ENCODE results near the gene PPP2R5D. TPM values are rescaled to one million over a fixed set of nuclear protein-coding genes. Genes with fewer than 3 reads are reported as not detected.
A peak's percentile ranks its signal among the peaks of the same experiment; 100 is the strongest.

Gene PPP2R5D
- total RNA-seq, 1 experiment from 2014 or later: 52.7 TPM

DNA sequence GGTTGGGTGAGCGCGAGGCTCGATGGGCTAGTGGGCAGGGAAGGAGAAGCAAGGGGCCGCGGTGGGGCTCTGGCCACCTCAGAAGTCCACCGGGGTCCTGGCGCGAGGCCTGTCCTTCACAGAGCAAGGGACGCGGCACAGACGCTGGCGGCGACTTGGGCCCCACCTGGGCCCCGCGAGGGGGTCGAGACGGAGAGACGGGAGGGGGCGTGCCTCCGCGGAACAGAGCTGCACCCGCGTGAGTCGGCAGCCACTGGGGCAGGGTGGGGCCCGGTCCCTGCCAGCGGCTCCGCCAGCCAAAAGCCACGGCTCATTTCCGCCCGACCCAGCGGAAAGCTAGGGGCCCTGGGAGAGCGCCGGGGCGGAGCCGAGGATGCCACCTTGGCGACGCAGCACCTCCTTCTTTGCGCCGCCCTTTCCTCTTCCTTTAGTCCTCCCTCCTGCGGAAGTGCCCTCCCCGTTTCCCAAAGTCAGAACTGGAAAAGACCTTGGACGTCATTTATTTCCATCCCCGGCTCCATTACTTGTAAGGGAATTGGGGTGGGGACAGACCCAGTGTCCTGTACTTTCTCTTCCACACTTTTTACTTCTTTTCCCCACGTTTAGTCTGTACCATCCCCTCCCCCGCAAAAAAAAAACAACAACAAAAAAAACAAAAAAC lies 69.3 kb downstream of the PPP2R5D start, which contains the start of gene CUL7 (continued):
- TF ChIP-seq NFYB (CRISPR knock-in tag; conservative IDR thresholded peaks at IDR 0.05; ENCODE audit: low read depth) (no peak), ELF4 (CRISPR knock-in tag; IDR thresholded peaks at IDR 0.05; ENCODE audit: low read depth) (no peak), CBFB (CRISPR knock-in tag; IDR thresholded peaks at IDR 0.05; ENCODE audit: low read depth) (no peak), KAT7 (CRISPR knock-in tag; IDR thresholded peaks at IDR 0.05; ENCODE audit: borderline replicate concordance) (peak; percentile 69; the same call in 1 of the 2 replicates), NR3C1 (CRISPR knock-in tag; conservative IDR thresholded peaks at IDR 0.05; ENCODE audit: low read depth) (no peak), FOXK1 (CRISPR knock-in tag; IDR thresholded peaks at IDR 0.05) (no peak), NR1H2 (CRISPR knock-in tag; IDR thresholded peaks at IDR 0.05) (no peak), ZNF121 (CRISPR knock-in tag; IDR thresholded peaks at IDR 0.05) (no peak)
- TF ChIP-seq, protein P1, sequence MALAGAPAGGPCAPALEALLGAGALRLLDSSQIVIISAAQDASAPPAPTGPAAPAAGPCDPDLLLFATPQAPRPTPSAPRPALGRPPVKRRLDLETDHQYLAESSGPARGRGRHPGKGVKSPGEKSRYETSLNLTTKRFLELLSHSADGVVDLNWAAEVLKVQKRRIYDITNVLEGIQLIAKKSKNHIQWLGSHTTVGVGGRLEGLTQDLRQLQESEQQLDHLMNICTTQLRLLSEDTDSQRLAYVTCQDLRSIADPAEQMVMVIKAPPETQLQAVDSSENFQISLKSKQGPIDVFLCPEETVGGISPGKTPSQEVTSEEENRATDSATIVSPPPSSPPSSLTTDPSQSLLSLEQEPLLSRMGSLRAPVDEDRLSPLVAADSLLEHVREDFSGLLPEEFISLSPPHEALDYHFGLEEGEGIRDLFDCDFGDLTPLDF (CRISPR knock-in tag; IDR thresholded peaks at IDR 0.05): no peak
- TF ChIP-seq, protein P2, sequence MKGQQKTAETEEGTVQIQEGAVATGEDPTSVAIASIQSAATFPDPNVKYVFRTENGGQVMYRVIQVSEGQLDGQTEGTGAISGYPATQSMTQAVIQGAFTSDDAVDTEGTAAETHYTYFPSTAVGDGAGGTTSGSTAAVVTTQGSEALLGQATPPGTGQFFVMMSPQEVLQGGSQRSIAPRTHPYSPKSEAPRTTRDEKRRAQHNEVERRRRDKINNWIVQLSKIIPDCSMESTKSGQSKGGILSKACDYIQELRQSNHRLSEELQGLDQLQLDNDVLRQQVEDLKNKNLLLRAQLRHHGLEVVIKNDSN (CRISPR knock-in tag; IDR thresholded peaks at IDR 0.05): no peak; the same call in 1 of the 2 replicates
- TF ChIP-seq, protein P3, sequence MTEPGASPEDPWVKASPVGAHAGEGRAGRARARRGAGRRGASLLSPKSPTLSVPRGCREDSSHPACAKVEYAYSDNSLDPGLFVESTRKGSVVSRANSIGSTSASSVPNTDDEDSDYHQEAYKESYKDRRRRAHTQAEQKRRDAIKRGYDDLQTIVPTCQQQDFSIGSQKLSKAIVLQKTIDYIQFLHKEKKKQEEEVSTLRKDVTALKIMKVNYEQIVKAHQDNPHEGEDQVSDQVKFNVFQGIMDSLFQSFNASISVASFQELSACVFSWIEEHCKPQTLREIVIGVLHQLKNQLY (CRISPR knock-in tag; IDR thresholded peaks at IDR 0.05): no peak
- TF ChIP-seq, protein P4, sequence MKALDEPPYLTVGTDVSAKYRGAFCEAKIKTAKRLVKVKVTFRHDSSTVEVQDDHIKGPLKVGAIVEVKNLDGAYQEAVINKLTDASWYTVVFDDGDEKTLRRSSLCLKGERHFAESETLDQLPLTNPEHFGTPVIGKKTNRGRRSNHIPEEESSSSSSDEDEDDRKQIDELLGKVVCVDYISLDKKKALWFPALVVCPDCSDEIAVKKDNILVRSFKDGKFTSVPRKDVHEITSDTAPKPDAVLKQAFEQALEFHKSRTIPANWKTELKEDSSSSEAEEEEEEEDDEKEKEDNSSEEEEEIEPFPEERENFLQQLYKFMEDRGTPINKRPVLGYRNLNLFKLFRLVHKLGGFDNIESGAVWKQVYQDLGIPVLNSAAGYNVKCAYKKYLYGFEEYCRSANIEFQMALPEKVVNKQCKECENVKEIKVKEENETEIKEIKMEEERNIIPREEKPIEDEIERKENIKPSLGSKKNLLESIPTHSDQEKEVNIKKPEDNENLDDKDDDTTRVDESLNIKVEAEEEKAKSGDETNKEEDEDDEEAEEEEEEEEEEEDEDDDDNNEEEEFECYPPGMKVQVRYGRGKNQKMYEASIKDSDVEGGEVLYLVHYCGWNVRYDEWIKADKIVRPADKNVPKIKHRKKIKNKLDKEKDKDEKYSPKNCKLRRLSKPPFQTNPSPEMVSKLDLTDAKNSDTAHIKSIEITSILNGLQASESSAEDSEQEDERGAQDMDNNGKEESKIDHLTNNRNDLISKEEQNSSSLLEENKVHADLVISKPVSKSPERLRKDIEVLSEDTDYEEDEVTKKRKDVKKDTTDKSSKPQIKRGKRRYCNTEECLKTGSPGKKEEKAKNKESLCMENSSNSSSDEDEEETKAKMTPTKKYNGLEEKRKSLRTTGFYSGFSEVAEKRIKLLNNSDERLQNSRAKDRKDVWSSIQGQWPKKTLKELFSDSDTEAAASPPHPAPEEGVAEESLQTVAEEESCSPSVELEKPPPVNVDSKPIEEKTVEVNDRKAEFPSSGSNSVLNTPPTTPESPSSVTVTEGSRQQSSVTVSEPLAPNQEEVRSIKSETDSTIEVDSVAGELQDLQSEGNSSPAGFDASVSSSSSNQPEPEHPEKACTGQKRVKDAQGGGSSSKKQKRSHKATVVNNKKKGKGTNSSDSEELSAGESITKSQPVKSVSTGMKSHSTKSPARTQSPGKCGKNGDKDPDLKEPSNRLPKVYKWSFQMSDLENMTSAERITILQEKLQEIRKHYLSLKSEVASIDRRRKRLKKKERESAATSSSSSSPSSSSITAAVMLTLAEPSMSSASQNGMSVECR (CRISPR knock-in tag; IDR thresholded peaks at IDR 0.05; ENCODE audit: borderline replicate concordance): peak; percentile 52; the same call in 1 of the 2 replicates
- TF ChIP-seq, protein P5, sequence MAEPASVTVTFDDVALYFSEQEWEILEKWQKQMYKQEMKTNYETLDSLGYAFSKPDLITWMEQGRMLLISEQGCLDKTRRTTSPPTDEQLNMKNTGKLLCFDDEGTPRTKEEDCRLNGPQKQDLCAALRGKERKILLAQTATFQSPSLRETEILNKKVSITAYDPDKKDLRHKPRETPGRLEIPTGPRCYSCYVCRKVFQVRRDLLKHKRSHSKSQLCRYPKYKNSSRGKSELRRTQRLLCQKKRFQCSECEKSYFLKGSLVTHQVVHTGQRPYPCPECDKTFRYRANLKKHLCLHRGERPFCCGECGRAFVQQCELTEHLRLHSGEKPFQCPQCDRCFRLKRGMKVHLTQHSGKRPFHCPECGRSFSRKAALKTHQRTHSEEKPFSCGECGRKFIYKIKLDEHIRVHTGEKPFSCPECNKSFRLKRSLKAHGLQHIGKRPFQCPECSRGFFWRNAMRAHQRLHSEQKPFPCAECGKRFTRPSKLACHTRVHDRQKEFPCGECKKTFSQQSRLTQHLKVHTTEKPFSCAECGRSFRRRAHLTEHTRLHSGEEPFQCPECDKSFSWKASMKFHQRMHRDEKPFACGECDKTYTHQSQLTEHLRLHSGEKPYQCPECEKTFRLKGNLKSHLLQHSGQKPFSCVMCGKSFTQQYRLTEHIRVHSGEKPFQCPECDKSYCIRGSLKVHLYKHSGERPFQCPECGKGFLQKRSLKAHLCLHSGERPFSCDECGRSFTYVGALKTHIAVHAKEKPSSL (CRISPR knock-in tag; conservative IDR thresholded peaks at IDR 0.05): no peak; the same call in 1 of the 2 replicates
- TF ChIP-seq, protein P6, sequence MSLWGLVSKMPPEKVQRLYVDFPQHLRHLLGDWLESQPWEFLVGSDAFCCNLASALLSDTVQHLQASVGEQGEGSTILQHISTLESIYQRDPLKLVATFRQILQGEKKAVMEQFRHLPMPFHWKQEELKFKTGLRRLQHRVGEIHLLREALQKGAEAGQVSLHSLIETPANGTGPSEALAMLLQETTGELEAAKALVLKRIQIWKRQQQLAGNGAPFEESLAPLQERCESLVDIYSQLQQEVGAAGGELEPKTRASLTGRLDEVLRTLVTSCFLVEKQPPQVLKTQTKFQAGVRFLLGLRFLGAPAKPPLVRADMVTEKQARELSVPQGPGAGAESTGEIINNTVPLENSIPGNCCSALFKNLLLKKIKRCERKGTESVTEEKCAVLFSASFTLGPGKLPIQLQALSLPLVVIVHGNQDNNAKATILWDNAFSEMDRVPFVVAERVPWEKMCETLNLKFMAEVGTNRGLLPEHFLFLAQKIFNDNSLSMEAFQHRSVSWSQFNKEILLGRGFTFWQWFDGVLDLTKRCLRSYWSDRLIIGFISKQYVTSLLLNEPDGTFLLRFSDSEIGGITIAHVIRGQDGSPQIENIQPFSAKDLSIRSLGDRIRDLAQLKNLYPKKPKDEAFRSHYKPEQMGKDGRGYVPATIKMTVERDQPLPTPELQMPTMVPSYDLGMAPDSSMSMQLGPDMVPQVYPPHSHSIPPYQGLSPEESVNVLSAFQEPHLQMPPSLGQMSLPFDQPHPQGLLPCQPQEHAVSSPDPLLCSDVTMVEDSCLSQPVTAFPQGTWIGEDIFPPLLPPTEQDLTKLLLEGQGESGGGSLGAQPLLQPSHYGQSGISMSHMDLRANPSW (CRISPR knock-in tag; conservative IDR thresholded peaks at IDR 0.05; ENCODE audit: low read depth): no peak
- TF ChIP-seq, protein P7, sequence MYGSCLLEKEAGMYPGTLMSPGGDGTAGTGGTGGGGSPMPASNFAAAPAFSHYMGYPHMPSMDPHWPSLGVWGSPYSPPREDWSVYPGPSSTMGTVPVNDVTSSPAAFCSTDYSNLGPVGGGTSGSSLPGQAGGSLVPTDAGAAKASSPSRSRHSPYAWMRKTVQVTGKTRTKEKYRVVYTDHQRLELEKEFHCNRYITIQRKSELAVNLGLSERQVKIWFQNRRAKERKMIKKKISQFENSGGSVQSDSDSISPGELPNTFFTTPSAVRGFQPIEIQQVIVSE (CRISPR knock-in tag; IDR thresholded peaks at IDR 0.05; ENCODE audit: borderline replicate concordance): no peak
- TF ChIP-seq, protein P8, sequence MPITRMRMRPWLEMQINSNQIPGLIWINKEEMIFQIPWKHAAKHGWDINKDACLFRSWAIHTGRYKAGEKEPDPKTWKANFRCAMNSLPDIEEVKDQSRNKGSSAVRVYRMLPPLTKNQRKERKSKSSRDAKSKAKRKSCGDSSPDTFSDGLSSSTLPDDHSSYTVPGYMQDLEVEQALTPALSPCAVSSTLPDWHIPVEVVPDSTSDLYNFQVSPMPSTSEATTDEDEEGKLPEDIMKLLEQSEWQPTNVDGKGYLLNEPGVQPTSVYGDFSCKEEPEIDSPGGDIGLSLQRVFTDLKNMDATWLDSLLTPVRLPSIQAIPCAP (CRISPR knock-in tag; IDR thresholded peaks at IDR 0.05): no peak
- TF ChIP-seq, protein P9, sequence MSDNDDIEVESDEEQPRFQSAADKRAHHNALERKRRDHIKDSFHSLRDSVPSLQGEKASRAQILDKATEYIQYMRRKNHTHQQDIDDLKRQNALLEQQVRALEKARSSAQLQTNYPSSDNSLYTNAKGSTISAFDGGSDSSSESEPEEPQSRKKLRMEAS (CRISPR knock-in tag; IDR thresholded peaks at IDR 0.05): peak; percentile 68; the same call in 1 of the 2 replicates
- TF ChIP-seq, protein P10, sequence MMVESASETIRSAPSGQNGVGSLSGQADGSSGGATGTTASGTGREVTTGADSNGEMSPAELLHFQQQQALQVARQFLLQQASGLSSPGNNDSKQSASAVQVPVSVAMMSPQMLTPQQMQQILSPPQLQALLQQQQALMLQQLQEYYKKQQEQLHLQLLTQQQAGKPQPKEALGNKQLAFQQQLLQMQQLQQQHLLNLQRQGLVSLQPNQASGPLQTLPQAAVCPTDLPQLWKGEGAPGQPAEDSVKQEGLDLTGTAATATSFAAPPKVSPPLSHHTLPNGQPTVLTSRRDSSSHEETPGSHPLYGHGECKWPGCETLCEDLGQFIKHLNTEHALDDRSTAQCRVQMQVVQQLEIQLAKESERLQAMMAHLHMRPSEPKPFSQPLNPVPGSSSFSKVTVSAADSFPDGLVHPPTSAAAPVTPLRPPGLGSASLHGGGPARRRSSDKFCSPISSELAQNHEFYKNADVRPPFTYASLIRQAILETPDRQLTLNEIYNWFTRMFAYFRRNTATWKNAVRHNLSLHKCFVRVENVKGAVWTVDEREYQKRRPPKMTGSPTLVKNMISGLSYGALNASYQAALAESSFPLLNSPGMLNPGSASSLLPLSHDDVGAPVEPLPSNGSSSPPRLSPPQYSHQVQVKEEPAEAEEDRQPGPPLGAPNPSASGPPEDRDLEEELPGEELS (CRISPR knock-in tag; IDR thresholded peaks at IDR 0.05): no peak
- TF ChIP-seq, protein P11, sequence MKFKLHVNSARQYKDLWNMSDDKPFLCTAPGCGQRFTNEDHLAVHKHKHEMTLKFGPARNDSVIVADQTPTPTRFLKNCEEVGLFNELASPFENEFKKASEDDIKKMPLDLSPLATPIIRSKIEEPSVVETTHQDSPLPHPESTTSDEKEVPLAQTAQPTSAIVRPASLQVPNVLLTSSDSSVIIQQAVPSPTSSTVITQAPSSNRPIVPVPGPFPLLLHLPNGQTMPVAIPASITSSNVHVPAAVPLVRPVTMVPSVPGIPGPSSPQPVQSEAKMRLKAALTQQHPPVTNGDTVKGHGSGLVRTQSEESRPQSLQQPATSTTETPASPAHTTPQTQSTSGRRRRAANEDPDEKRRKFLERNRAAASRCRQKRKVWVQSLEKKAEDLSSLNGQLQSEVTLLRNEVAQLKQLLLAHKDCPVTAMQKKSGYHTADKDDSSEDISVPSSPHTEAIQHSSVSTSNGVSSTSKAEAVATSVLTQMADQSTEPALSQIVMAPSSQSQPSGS (CRISPR knock-in tag; IDR thresholded peaks at IDR 0.05; ENCODE audit: borderline replicate concordance, low read depth): no peak

Measured in WTC11 (cell line).